HEK293T (cell line): ENCODE measurements around the gene MEIS1.

Experiments used
- CTCF ChIA-PET: fragments of 350-600 bp; formaldehyde crosslinking; extraction: SDS; loops from one replicate; lab custom pipeline; 2021; ENCODE audit warnings: antibody characterized with exemption, inconsistent platforms; lab: Yijun Ruan, JAX
- POLR2A ChIA-PET: fragments of 350-600 bp; formaldehyde crosslinking; extraction: SDS; loops from one replicate; lab custom pipeline; 2020; ENCODE audit warnings: antibody characterized with exemption, inconsistent platforms; lab: Yijun Ruan, JAX
- DNase-seq: peaks from one replicate; pipeline ENCODE4 v3.0.0; 2012; ENCODE audit warnings: mixed read lengths; ENCODE audit errors: extremely low spot score
- ARNT ChIP-seq: fragments of 450-650 bp; IDR thresholded peaks from 2 replicates; pipeline ENCODE4 v1.6.1; 2017; ENCODE audit warnings: mild to moderate bottlenecking
- BHLHE40 ChIP-seq: fragments of 450-650 bp; IDR thresholded peaks from 2 replicates; pipeline ENCODE4 v1.6.1; 2016; ENCODE audit warnings: mild to moderate bottlenecking, moderate library complexity, borderline replicate concordance
- CTBP1 ChIP-seq: fragments of 450-650 bp; IDR thresholded peaks from 2 replicates; pipeline ENCODE4 v1.6.1; 2016; ENCODE audit warnings: borderline replicate concordance
- ELF4 ChIP-seq: fragments of 450-650 bp; IDR thresholded peaks from 2 replicates; pipeline ENCODE4 v1.6.1; 2017; ENCODE audit warnings: antibody characterized with exemption
- FOXA1 ChIP-seq: fragments of 450-650 bp; IDR thresholded peaks from 2 replicates; pipeline ENCODE4 v1.6.1; 2016; ENCODE audit warnings: mild to moderate bottlenecking
- FOXK2 ChIP-seq: fragments of 450-650 bp; IDR thresholded peaks from 2 replicates; pipeline ENCODE4 v1.6.1; 2016; ENCODE audit warnings: mild to moderate bottlenecking
- FOXM1 ChIP-seq: fragments of 450-650 bp; IDR thresholded peaks from 2 replicates; pipeline ENCODE4 v1.6.1; 2017; ENCODE audit warnings: mild to moderate bottlenecking, borderline replicate concordance
- HDGF ChIP-seq: fragments of 450-650 bp; IDR thresholded peaks from 2 replicates; pipeline ENCODE4 v1.6.1; 2017; ENCODE audit warnings: antibody characterized with exemption, borderline replicate concordance
- L3MBTL2 ChIP-seq: fragments of 450-650 bp; conservative IDR thresholded peaks from 2 replicates; pipeline ENCODE4 v1.6.1; 2016; ENCODE audit warnings: mild to moderate bottlenecking
- LEF1 ChIP-seq: fragments of 450-650 bp; IDR thresholded peaks from 2 replicates; pipeline ENCODE4 v1.6.1; 2017; ENCODE audit warnings: mild to moderate bottlenecking, borderline replicate concordance
- NFRKB ChIP-seq: fragments of 450-650 bp; IDR thresholded peaks from 2 replicates; pipeline ENCODE4 v1.6.1; 2016; ENCODE audit warnings: mild to moderate bottlenecking, moderate library complexity
- PKNOX1 ChIP-seq: fragments of 450-650 bp; IDR thresholded peaks from 2 replicates; pipeline ENCODE4 v1.6.1; 2016
- SP1 ChIP-seq: fragments of 450-650 bp; IDR thresholded peaks from 2 replicates; pipeline ENCODE4 v1.6.1; 2017
- SUZ12 ChIP-seq: fragments of 450-650 bp; IDR thresholded peaks from 2 replicates; pipeline ENCODE4 v1.6.1; 2016; ENCODE audit warnings: mild to moderate bottlenecking
- TARDBP ChIP-seq: fragments of 450-650 bp; IDR thresholded peaks from 2 replicates; pipeline ENCODE4 v1.6.1; 2016
- ZNF384 ChIP-seq: fragments of 450-650 bp; IDR thresholded peaks from 2 replicates; pipeline ENCODE4 v1.6.1; 2016

Gene MEIS1

GRCh38 chr2:66576311-66576560 lies 141.3 kb downstream of the MEIS1 start:
- CTCF ChIA-PET = interaction anchor here (2.0 kb wide), 2 partner anchors 140 to 146 kb away, joined by 10 to 17 read pairs; no protein-coding TSS in a partner anchor
- DNase-seq = no peak

GRCh38 chr2:66576561-66577320 lies 141.8 kb downstream of the MEIS1 start:
- TF ChIP-seq ARNT = no peak
- no peak for TF ChIP-seq FOXA1
- TF ChIP-seq TARDBP = no peak
- no peak for TF ChIP-seq FOXM1
- no peak for TF ChIP-seq CTBP1
- no peak for TF ChIP-seq PKNOX1
- TF ChIP-seq ELF4 = no peak
- TF ChIP-seq FOXK2 = no peak
- TF ChIP-seq HDGF = no peak
- no peak for TF ChIP-seq BHLHE40
- TF ChIP-seq SP1 = no peak
- TF ChIP-seq LEF1 = no peak
- TF ChIP-seq SUZ12 = no peak
- no peak for TF ChIP-seq ZNF384
- TF ChIP-seq NFRKB = no peak
- TF ChIP-seq L3MBTL2 = no peak
- CTCF ChIA-PET = interaction anchor here (0.6 to 2.0 kb wide), 4 partner anchors 140 to 351 kb away, joined by 4 to 17 read pairs (median 8); no protein-coding TSS in a partner anchor
- DNase-seq = no peak
- POLR2A ChIA-PET = interaction anchor here (0.6 to 5.4 kb wide), 9 partner anchors 9 to 503 kb away, joined by 3 to 64 read pairs (median 4); partner anchors contain the start of gene MEIS1

More at GRCh38 chr2:66576311-66576560, 141.3 kb downstream of the MEIS1 start:
- TF ChIP-seq SUZ12 (no peak), BHLHE40 (no peak), FOXM1 (no peak), L3MBTL2 (no peak), LEF1 (no peak), HDGF (no peak), CTBP1 (no peak), ELF4 (no peak), FOXA1 (no peak), TARDBP (no peak), FOXK2 (no peak), PKNOX1 (no peak), NFRKB (no peak), ZNF384 (no peak)
- POLR2A ChIA-PET = interaction anchor here (1.2 to 5.4 kb wide), 5 partner anchors 8 to 142 kb away, joined by 3 to 64 read pairs (median 6); partner anchors contain the start of gene MEIS1

DNA sequence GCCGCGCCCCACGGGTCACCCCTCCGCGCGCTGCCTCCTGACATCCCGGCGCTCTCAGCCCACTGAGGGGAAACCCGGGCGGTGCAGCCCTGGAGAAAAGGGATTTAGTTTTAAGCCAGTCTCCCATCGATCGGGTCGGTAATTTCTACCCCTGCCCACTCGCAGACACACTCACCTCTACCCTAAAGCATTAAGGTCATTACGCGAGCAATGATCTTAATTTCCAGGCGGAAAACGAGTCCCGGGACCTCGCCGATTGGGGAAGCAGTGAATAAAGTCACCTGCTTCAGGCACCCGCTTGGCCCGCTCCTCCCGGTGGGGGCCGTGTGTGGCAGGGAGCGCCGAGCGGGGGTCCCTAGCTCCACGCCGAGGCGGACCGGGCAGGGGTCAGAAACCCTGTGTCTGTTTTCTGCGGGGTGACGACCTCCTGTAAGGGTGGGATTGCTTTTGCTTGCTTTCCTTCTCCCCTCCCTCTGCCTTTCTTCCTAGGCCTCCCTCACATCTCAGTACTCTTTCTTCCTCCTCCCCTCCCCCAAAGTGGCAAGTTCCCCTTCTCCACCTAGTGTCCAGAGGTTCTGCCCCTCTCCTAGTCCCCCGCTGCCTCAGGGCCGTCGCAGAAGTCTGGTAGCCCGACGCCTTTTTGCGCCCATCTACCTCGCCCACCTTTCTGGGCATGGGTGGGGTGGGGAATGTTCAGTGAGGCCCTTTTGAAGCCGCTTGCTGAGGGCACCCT lies 142.6 kb downstream of the MEIS1 start:
- TF ChIP-seq CTBP1 (no peak), L3MBTL2 (no peak)

GRCh38 chr2:66578054-66578686 lies 143.2 kb downstream of the MEIS1 start:
- no peak for TF ChIP-seq ARNT
- TF ChIP-seq L3MBTL2 = peak; percentile 39; the same call in 1 of the 2 replicates
- ChIA-PET CTCF (no interaction called here), POLR2A (interaction anchor here (1.2 to 1.7 kb wide), 2 partner anchors 145 to 154 kb away, joined by 3 to 10 read pairs; no protein-coding TSS in a partner anchor)
- DNase-seq = no peak

More for the DNA sequence above, 142.6 kb downstream of the MEIS1 start:
- POLR2A ChIA-PET = interaction anchor here (1.0 to 5.4 kb wide), 9 partner anchors 10 to 153 kb away, joined by 3 to 64 read pairs (median 4); partner anchors contain the start of gene MEIS1
- no peak for DNase-seq
- CTCF ChIA-PET = interaction anchor here (0.6 to 1.0 kb wide), 2 partner anchors 144 to 352 kb away, joined by 4 to 5 read pairs; no protein-coding TSS in a partner anchor

- DNase-seq = no peak
- ChIA-PET POLR2A (interaction anchor here (1.7 kb wide), 1 partner anchor 145 kb away, joined by 10 read pairs; no protein-coding TSS in a partner anchor), CTCF (no interaction called here)
- TF ChIP-seq BHLHE40 = no peak
- peak; percentile 95 for TF ChIP-seq PKNOX1
- peak; percentile 85 for TF ChIP-seq ZNF384
Observed at GRCh38 chr2:66578687-66579106, 143.8 kb downstream of the MEIS1 start.
